ENCODE results near the gene APOBR.
A peak's percentile ranks its signal among the peaks of the same experiment; 100 is the strongest.

Gene APOBR

GRCh38 chr16:28511801-28512789, 17.7 kb downstream of the APOBR start:
- peak overlapping the region; percentile 13 for H3K9ac ChIP-seq (ENCODE audit: low read depth, low read length, poor library complexity, severe bottlenecking)
- no peaks in the 10 kb centered on the region for H3K9me3 ChIP-seq (ENCODE audit: insufficient read depth, low read depth, low read length)
- H3F3A ChIP-seq (ENCODE audit: low read depth), result no peaks in the 10 kb centered on the region
- no peak for TF ChIP-seq EZH2phosphoT487 (IDR thresholded peaks at IDR 0.05; ENCODE audit: borderline replicate concordance)
- no peak for TF ChIP-seq CTCF (conservative IDR thresholded peaks at IDR 0.05; ENCODE audit: low read length)
- H2AFZ ChIP-seq (ENCODE audit: low read length), result peak overlapping the region; percentile 98
- no peaks in the 10 kb centered on the region for H3K79me2 ChIP-seq (ENCODE audit: insufficient read depth, low read length)
- peaks cover 14% of the 10 kb centered on the region for H3K4me1 ChIP-seq (ENCODE audit: insufficient read depth, low read length, poor library complexity, severe bottlenecking)
- no peaks in the 10 kb centered on the region for H3K9me2 ChIP-seq (replicated peaks; ENCODE audit: low read depth, low read length)
- no peak overlapping the region for H3K4me2 ChIP-seq (ENCODE audit: low read depth, low read length, poor library complexity, severe bottlenecking)
- no peaks in the 10 kb centered on the region for H4K20me1 ChIP-seq (ENCODE audit: insufficient read depth, low read length, poor library complexity, severe bottlenecking)
- H3K4me3 ChIP-seq (ENCODE audit: low read length, poor library complexity, severe bottlenecking), result no peak overlapping the region
- H3K36me3 ChIP-seq (ENCODE audit: insufficient read depth, low read length), result no peaks in the 10 kb centered on the region
- no peaks in the 10 kb centered on the region for H3K27me3 ChIP-seq (ENCODE audit: insufficient read depth, low read length, poor library complexity, severe bottlenecking)

GRCh38 chr16:28513484-28514181, 19.2 kb downstream of the APOBR start:
- H2AFZ ChIP-seq (ENCODE audit: low read length), result peak overlapping the region; percentile 83
- peak overlapping the region; percentile 37 for H3K4me2 ChIP-seq (ENCODE audit: low read depth, low read length, poor library complexity, severe bottlenecking)
- no peaks in the 10 kb centered on the region for H3F3A ChIP-seq (ENCODE audit: low read depth)
- H3K27me3 ChIP-seq (ENCODE audit: insufficient read depth, low read length, poor library complexity, severe bottlenecking), result no peaks in the 10 kb centered on the region
- no peaks in the 10 kb centered on the region for H3K9me3 ChIP-seq (ENCODE audit: insufficient read depth, low read depth, low read length)
- H3K9ac ChIP-seq (ENCODE audit: low read depth, low read length, poor library complexity, severe bottlenecking), result peak overlapping the region; percentile 36
- no peaks in the 10 kb centered on the region for H4K20me1 ChIP-seq (ENCODE audit: insufficient read depth, low read length, poor library complexity, severe bottlenecking)
- no peaks in the 10 kb centered on the region for H3K9me2 ChIP-seq (replicated peaks; ENCODE audit: low read depth, low read length)
- no peaks in the 10 kb centered on the region for H3K79me2 ChIP-seq (ENCODE audit: insufficient read depth, low read length)
- H3K36me3 ChIP-seq (ENCODE audit: insufficient read depth, low read length), result no peaks in the 10 kb centered on the region
- no peak overlapping the region for H3K4me3 ChIP-seq (ENCODE audit: low read length, poor library complexity, severe bottlenecking)
- TF ChIP-seq EZH2phosphoT487 (IDR thresholded peaks at IDR 0.05; ENCODE audit: borderline replicate concordance), result no peak
- TF ChIP-seq CTCF (conservative IDR thresholded peaks at IDR 0.05; ENCODE audit: low read length), result no peak
- H3K4me1 ChIP-seq (ENCODE audit: insufficient read depth, low read length, poor library complexity, severe bottlenecking), result peaks cover 14% of the 10 kb centered on the region

- no peaks in the 10 kb centered on the region for H3K9me2 ChIP-seq (replicated peaks; ENCODE audit: low read depth, low read length)
- TF ChIP-seq EZH2phosphoT487 (IDR thresholded peaks at IDR 0.05; ENCODE audit: borderline replicate concordance) (no peak), CTCF (conservative IDR thresholded peaks at IDR 0.05; ENCODE audit: low read length) (no peak)
- no peaks in the 10 kb centered on the region for H3F3A ChIP-seq (ENCODE audit: low read depth)
Observed at GRCh38 chr16:28514246-28514645, 19.8 kb downstream of the APOBR start.

More at GRCh38 chr16:28514246-28514645, 19.8 kb downstream of the APOBR start:
- Histone ChIP-seq H3K36me3 (ENCODE audit: insufficient read depth, low read length) (no peaks in the 10 kb centered on the region), H2AFZ (ENCODE audit: low read length) (peak overlapping the region; percentile 83), H4K20me1 (ENCODE audit: insufficient read depth, low read length, poor library complexity, severe bottlenecking) (no peaks in the 10 kb centered on the region), H3K27me3 (ENCODE audit: insufficient read depth, low read length, poor library complexity, severe bottlenecking) (no peaks in the 10 kb centered on the region), H3K79me2 (ENCODE audit: insufficient read depth, low read length) (no peaks in the 10 kb centered on the region), H3K4me1 (ENCODE audit: insufficient read depth, low read length, poor library complexity, severe bottlenecking) (peaks cover 14% of the 10 kb centered on the region), H3K4me2 (ENCODE audit: low read depth, low read length, poor library complexity, severe bottlenecking) (peak overlapping the region; percentile 37), H3K4me3 (ENCODE audit: low read length, poor library complexity, severe bottlenecking) (no peak overlapping the region), H3K9me3 (ENCODE audit: insufficient read depth, low read depth, low read length) (no peaks in the 10 kb centered on the region), H3K9ac (ENCODE audit: low read depth, low read length, poor library complexity, severe bottlenecking) (peak overlapping the region; percentile 36)

Measured in Loucy (cell line).